ENCODE measurements around the gene PTS.

GRCh38 chr11:112277941-112278340, 51.7 kb downstream of the PTS start:
- no peak for TF ChIP-seq POLR2A (IDR thresholded peaks at IDR 0.05)
- TF ChIP-seq CTCF (IDR thresholded peaks at IDR 0.05) = no peak
- no peak for TF ChIP-seq EP300 (IDR thresholded peaks at IDR 0.05)
- TF ChIP-seq POLR2AphosphoS5 (IDR thresholded peaks at IDR 0.05) = no peak

All from stomach (tissue), 4 donors.